Astrocyte (in vitro differentiated cells and primary cell): ENCODE measurements around the gene ZGRF1. TPM values are rescaled to one million over a fixed set of nuclear protein-coding genes. Genes with fewer than 3 reads are reported as not detected.

Experiments
- DNase-seq: peaks from one replicate; pipeline ENCODE4 v3.0.0-alpha.2; 2010; ENCODE audit warnings: low read depth
- FAIRE-seq: peaks from 2 replicates; lab custom pipeline; 2011; peaks lifted over from hg19 to GRCh38; lab: Jason Lieb, UNC
- H2AFZ ChIP-seq: 2 replicates; pipeline ENCODE4 v1.6.0; 2012; ENCODE audit warnings: low read depth, low read length, inconsistent platforms
- H3K27ac ChIP-seq: 2 replicates; pipeline ENCODE4 v1.5.1; 2011; ENCODE audit warnings: low read depth, low read length, inconsistent platforms
- H3K27me3 ChIP-seq: 2 replicates; pipeline ENCODE4 v1.6.0; 2011; ENCODE audit warnings: low read length, inconsistent platforms; ENCODE audit not compliant: insufficient read depth
- H3K36me3 ChIP-seq: 2 replicates; pipeline ENCODE4 v1.5.1; 2011; ENCODE audit warnings: low read length, inconsistent platforms; ENCODE audit not compliant: insufficient read depth
- H3K4me1 ChIP-seq: 2 replicates; pipeline ENCODE4 v1.5.1; 2011; ENCODE audit warnings: low read length, inconsistent platforms; ENCODE audit not compliant: insufficient read depth
- H3K4me2 ChIP-seq: 2 replicates; pipeline ENCODE4 v1.6.0; 2012; ENCODE audit warnings: low read length, inconsistent platforms
- H3K4me3 ChIP-seq: 2 replicates; pipeline ENCODE4 v1.5.1; 2011; ENCODE audit warnings: low read depth, mild to moderate bottlenecking, low read length, inconsistent platforms; ENCODE audit not compliant: insufficient read depth
- H3K79me2 ChIP-seq: 2 replicates; pipeline ENCODE4 v1.6.0; 2012; ENCODE audit warnings: mild to moderate bottlenecking, low read length, inconsistent platforms; ENCODE audit not compliant: insufficient read depth
- H3K9ac ChIP-seq: 2 replicates; pipeline ENCODE4 v1.6.0; 2012; ENCODE audit warnings: mild to moderate bottlenecking, low read length, inconsistent platforms
- H3K9me3 ChIP-seq: 2 replicates; pipeline ENCODE4 v1.5.1; 2012; ENCODE audit warnings: low read depth, mild to moderate bottlenecking, low read length, inconsistent platforms; ENCODE audit not compliant: insufficient read depth
- H4K20me1 ChIP-seq: 2 replicates; pipeline ENCODE4 v1.6.0; 2012; ENCODE audit warnings: low read length, inconsistent platforms; ENCODE audit not compliant: insufficient read depth
- H3K27ac Mint-ChIP-seq: one replicate; pipeline ENCODE4 v1.8.0; 2021; ENCODE audit warnings: mild to moderate bottlenecking, mixed read lengths; ENCODE audit not compliant: unreplicated experiment
- H3K27me3 Mint-ChIP-seq: one replicate; pipeline ENCODE4 v1.8.0; 2021; ENCODE audit warnings: low read depth, mixed read lengths; ENCODE audit not compliant: unreplicated experiment
- H3K36me3 Mint-ChIP-seq: one replicate; pipeline ENCODE4 v1.8.0; 2021; ENCODE audit warnings: low read depth, mixed read lengths; ENCODE audit not compliant: unreplicated experiment
- H3K4me1 Mint-ChIP-seq: one replicate; pipeline ENCODE4 v1.8.0; 2021; ENCODE audit warnings: low read depth, mixed read lengths; ENCODE audit not compliant: unreplicated experiment
- H3K4me3 Mint-ChIP-seq: one replicate; pipeline ENCODE4 v1.8.0; 2021; ENCODE audit warnings: mild to moderate bottlenecking, moderate library complexity, mixed read lengths; ENCODE audit not compliant: unreplicated experiment
- H3K9me3 Mint-ChIP-seq: one replicate; pipeline ENCODE4 v1.8.0; 2021; ENCODE audit warnings: mild to moderate bottlenecking, mixed read lengths; ENCODE audit not compliant: unreplicated experiment
- EZH2 ChIP-seq: IDR thresholded peaks from 2 replicates; pipeline ENCODE4 v1.6.1; 2012; ENCODE audit warnings: mild to moderate bottlenecking, low read length, inconsistent platforms; ENCODE audit not compliant: insufficient read depth
- total RNA-seq: library from RNA; stranded (reverse); gene quantifications from 2 replicates; pipeline ENCODE4 v1.2.1, GENCODE V29; 2021
- TF ChIP-seq, protein P1 (sequence below): IDR thresholded peaks from 2 replicates; pipeline ENCODE4 v1.5.1; 2011; ENCODE audit warnings: low read depth, mild to moderate bottlenecking, inconsistent platforms, low read length, moderate library complexity; ENCODE audit not compliant: insufficient read depth

ZGRF1 gene
- total RNA-seq, 1 donor from 2014 or later: 5.2 TPM

DNA sequence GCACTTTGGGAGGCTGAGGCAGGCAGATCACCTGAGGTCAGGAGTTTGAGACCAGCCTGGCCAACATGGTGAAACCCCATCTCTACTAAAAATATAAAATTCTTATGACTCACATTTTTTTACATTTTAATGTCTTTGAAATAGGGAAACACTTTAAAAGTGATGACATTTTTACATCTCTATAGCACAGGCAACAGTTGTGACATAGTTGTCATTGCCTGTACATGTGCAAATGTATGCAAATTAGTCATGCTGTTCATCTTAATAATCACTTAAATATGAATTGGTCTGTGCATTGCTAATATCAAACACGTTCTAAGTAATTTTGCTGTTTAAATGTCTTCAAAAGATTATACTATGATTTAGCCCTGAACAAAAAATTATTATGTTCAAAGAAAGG, 41.7 kb downstream of the ZGRF1 start:
- H3K79me2 ChIP-seq: no peaks in the 10 kb centered on the region
- H3K27me3 ChIP-seq: no peaks in the 10 kb centered on the region
- FAIRE-seq (no peak), DNase-seq (no peak)
- H3K9ac ChIP-seq: no peak overlapping the region
- H3K27ac Mint-ChIP-seq: no peak overlapping the region
- no peaks in the 10 kb centered on the region for H4K20me1 ChIP-seq
- no peak overlapping the region for H3K4me2 ChIP-seq
- H3K36me3 Mint-ChIP-seq: no peaks in the 10 kb centered on the region
- H3K27ac ChIP-seq: no peak overlapping the region
- no peaks in the 10 kb centered on the region for H3K36me3 ChIP-seq
- H3K27me3 Mint-ChIP-seq: no peaks in the 10 kb centered on the region
- no peak overlapping the region for H2AFZ ChIP-seq
- TF ChIP-seq, protein P1, sequence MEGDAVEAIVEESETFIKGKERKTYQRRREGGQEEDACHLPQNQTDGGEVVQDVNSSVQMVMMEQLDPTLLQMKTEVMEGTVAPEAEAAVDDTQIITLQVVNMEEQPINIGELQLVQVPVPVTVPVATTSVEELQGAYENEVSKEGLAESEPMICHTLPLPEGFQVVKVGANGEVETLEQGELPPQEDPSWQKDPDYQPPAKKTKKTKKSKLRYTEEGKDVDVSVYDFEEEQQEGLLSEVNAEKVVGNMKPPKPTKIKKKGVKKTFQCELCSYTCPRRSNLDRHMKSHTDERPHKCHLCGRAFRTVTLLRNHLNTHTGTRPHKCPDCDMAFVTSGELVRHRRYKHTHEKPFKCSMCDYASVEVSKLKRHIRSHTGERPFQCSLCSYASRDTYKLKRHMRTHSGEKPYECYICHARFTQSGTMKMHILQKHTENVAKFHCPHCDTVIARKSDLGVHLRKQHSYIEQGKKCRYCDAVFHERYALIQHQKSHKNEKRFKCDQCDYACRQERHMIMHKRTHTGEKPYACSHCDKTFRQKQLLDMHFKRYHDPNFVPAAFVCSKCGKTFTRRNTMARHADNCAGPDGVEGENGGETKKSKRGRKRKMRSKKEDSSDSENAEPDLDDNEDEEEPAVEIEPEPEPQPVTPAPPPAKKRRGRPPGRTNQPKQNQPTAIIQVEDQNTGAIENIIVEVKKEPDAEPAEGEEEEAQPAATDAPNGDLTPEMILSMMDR: no peak
- no peak for TF ChIP-seq EZH2
- H3K9me3 Mint-ChIP-seq: no peaks in the 10 kb centered on the region
- no peaks in the 10 kb centered on the region for H3K4me1 Mint-ChIP-seq
- H3K4me3 Mint-ChIP-seq: no peak overlapping the region
- H3K4me1 ChIP-seq: no peaks in the 10 kb centered on the region
- no peaks in the 10 kb centered on the region for H3K9me3 ChIP-seq
- no peak overlapping the region for H3K4me3 ChIP-seq

DNA sequence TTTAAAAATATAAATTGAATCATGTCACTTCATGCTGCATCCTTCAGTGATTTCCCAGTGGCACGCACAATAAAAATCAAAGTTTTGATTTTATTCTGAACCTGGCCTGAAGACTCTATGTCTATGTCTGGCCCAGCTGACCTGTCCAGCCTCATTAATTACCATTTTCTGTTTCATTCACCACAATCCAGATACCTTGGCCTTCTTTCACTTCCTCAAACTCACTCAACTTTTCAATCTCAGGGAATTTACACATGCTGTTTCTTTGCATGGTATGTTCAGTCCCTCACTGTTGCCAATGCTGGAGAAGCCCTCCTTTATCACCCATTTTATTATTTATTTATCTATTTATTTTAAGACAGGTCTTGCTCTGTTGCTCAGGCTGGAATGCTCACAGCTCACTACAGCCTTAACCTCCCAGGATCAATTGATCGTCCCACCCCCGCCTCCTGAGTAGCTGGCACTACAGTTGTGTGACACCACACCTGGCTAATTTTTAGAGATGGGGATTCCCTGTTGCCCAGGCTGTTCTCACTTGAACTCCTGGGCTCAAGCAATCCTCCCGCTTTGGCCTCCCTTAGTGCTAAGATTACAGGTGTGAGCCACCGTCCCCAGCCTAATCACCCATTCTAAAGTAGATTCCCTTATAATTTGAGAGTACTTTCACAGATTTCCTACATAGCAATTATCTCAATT, 43.1 kb downstream of the ZGRF1 start:
- Mint-ChIP-seq H3K9me3 (no peaks in the 10 kb centered on the region), H3K36me3 (no peaks in the 10 kb centered on the region), H3K4me3 (no peak overlapping the region), H3K27ac (no peak overlapping the region), H3K27me3 (no peaks in the 10 kb centered on the region), H3K4me1 (peaks cover 9% of the 10 kb centered on the region)
- Histone ChIP-seq H3K27me3 (no peaks in the 10 kb centered on the region), H3K4me1 (no peaks in the 10 kb centered on the region), H2AFZ (no peak overlapping the region), H3K27ac (no peak overlapping the region), H3K4me3 (no peak overlapping the region), H3K9me3 (no peaks in the 10 kb centered on the region), H4K20me1 (no peaks in the 10 kb centered on the region), H3K36me3 (no peaks in the 10 kb centered on the region), H3K4me2 (no peak overlapping the region), H3K79me2 (no peaks in the 10 kb centered on the region), H3K9ac (no peak overlapping the region)
- TF ChIP-seq, protein P1: no peak
- no peak for TF ChIP-seq EZH2
- DNase-seq: no peak
- no peak for FAIRE-seq

DNA sequence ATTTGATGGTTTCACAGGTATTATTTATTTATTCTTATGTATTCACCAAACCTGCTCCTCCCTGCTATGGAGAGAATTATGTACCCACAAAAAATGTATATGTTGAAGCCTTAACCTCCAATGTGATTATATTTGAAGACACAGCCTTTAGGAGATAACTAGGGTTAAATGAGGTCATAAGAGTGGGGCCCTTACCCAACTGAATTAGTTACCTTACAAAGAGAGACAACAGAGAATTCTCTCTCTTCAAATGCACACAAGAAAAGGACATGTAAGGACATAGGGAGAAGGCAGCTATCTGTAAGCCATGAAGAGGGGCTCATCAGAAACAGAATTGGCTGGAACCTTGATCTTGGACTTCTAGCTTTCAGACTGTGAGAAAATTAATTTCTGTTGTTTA, 44.0 kb downstream of the ZGRF1 start:
- H3K36me3 ChIP-seq: peaks cover under 1% of the 10 kb centered on the region
- TF ChIP-seq, protein P1: no peak
- no peak for TF ChIP-seq EZH2
- H3K4me1 ChIP-seq: no peaks in the 10 kb centered on the region
- H3K27ac ChIP-seq: no peak overlapping the region
- H3K27ac Mint-ChIP-seq: no peak overlapping the region
- no peak overlapping the region for H2AFZ ChIP-seq
- no peak overlapping the region for H3K4me3 Mint-ChIP-seq
- H3K27me3 Mint-ChIP-seq: no peaks in the 10 kb centered on the region
- no peak overlapping the region for H3K9ac ChIP-seq
- H3K36me3 Mint-ChIP-seq: no peaks in the 10 kb centered on the region
- H3K79me2 ChIP-seq: no peaks in the 10 kb centered on the region
- H4K20me1 ChIP-seq: no peaks in the 10 kb centered on the region
- H3K4me1 Mint-ChIP-seq: peaks cover 9% of the 10 kb centered on the region
- FAIRE-seq (no peak), DNase-seq (no peak)
- H3K4me3 ChIP-seq: no peak overlapping the region
- no peaks in the 10 kb centered on the region for H3K9me3 ChIP-seq
- H3K9me3 Mint-ChIP-seq: no peaks in the 10 kb centered on the region
- H3K27me3 ChIP-seq: no peaks in the 10 kb centered on the region
- no peak overlapping the region for H3K4me2 ChIP-seq
